GM03348 (cell line): ENCODE results near the gene DHRS1.

Experiments
- DNase-seq: peaks from one replicate; pipeline ENCODE4 v3.0.0; 2012; ENCODE audit warnings: low spot score

The DHRS1 gene

GRCh38 chr14:24282736-24283135, 16.8 kb downstream of the DHRS1 start:
- no peak for DNase-seq

- no peak for DNase-seq
These were observed 17.9 kb downstream of the DHRS1 start for GRCh38 chr14:24281636-24282035.

GRCh38 chr14:24280797-24281460, 18.7 kb downstream of the DHRS1 start:
- DNase-seq, result peak; percentile 31

- DNase-seq, result no peak
These were observed 20.0 kb downstream of the DHRS1 start for GRCh38 chr14:24279301-24280186.

GRCh38 chr14:24278424-24278823, 21.2 kb downstream of the DHRS1 start:
- no peak for DNase-seq

- no peak for DNase-seq
These were observed 21.8 kb downstream of the DHRS1 start for GRCh38 chr14:24277606-24278321.

GRCh38 chr14:24277071-24277470, 22.5 kb downstream of the DHRS1 start:
- DNase-seq, result no peak

GRCh38 chr14:24274101-24274543, 25.5 kb downstream of the DHRS1 start:
- no peak for DNase-seq

GRCh38 chr14:24273422-24273998, 26.1 kb downstream of the DHRS1 start:
- no peak for DNase-seq

- no peak for DNase-seq
These were observed 27.1 kb downstream of the DHRS1 start for GRCh38 chr14:24272467-24272866.

- no peak for DNase-seq
These were observed 27.7 kb downstream of the DHRS1 start for GRCh38 chr14:24271834-24272263.

- DNase-seq, result peak; percentile 97
These were observed 28.3 kb downstream of the DHRS1 start, which contains the start of gene RABGGTA for GRCh38 chr14:24271134-24271833. Gene RABGGTA, minus strand, starts transcription at chr14:24271597. Its CDS starts 482 bp downstream, at chr14:24271115.

- DNase-seq, result no peak
These were observed 28.9 kb downstream of the DHRS1 start for GRCh38 chr14:24270537-24271133.

- no peak for DNase-seq
These were observed 29.6 kb downstream of the DHRS1 start for GRCh38 chr14:24269910-24270536.

GRCh38 chr14:24269368-24269767, 30.2 kb downstream of the DHRS1 start:
- no peak for DNase-seq

- DNase-seq, result no peak
These were observed 31.4 kb downstream of the DHRS1 start for GRCh38 chr14:24268225-24268624.

GRCh38 chr14:24267516-24267915, 32.1 kb downstream of the DHRS1 start:
- no peak for DNase-seq

- DNase-seq, result no peak
These were observed 33.0 kb downstream of the DHRS1 start for GRCh38 chr14:24266344-24267244.

- DNase-seq, result no peak
These were observed 35.3 kb downstream of the DHRS1 start for GRCh38 chr14:24264298-24264697.

- no peak for DNase-seq
These were observed 35.7 kb downstream of the DHRS1 start for GRCh38 chr14:24263848-24264247.
